Chondrocyte (in vitro differentiated cells): ENCODE measurements around the gene MYRIP. TPM values are rescaled to one million over a fixed set of nuclear protein-coding genes. Genes with fewer than 3 reads are reported as not detected.

ENCODE experiments used
- DNase-seq: peaks from one replicate; pipeline ENCODE4 v3.0.0; 2021; ENCODE audit warnings: mixed read lengths, low spot score
- H3K27ac Mint-ChIP-seq: one replicate; pipeline ENCODE4 v1.8.0; 2021; ENCODE audit warnings: mild to moderate bottlenecking, moderate library complexity, mixed read lengths; ENCODE audit not compliant: unreplicated experiment
- H3K27me3 Mint-ChIP-seq: 2 replicates; pipeline ENCODE4 v1.8.0; 2021; ENCODE audit warnings: low read depth, mixed read lengths
- H3K36me3 Mint-ChIP-seq: 2 replicates; pipeline ENCODE4 v1.8.0; 2021; ENCODE audit warnings: low read depth, mixed read lengths
- H3K4me1 Mint-ChIP-seq: 2 replicates; pipeline ENCODE4 v1.8.0; 2021; ENCODE audit warnings: low read depth, mild to moderate bottlenecking, mixed read lengths
- H3K4me3 Mint-ChIP-seq: one replicate; pipeline ENCODE4 v1.8.0; 2021; ENCODE audit warnings: mild to moderate bottlenecking, moderate library complexity, mixed read lengths; ENCODE audit not compliant: unreplicated experiment
- H3K9me3 Mint-ChIP-seq: 2 replicates; pipeline ENCODE4 v1.8.0; 2021; ENCODE audit warnings: low read depth, mixed read lengths
- total RNA-seq: library from RNA; stranded (reverse); gene quantifications from 3 replicates; pipeline ENCODE4 v1.2.1, GENCODE V29; 2021
- TF ChIP-seq, protein P1 (sequence below): fragments of 200-600 bp; sonication (generic); IDR thresholded peaks from 2 replicates; pipeline ENCODE4 v1.5.0; 2021; ENCODE audit warnings: antibody characterized with exemption, mild to moderate bottlenecking, moderate library complexity

MYRIP gene
- total RNA-seq, 1 donor from 2014 or later = 0.12 TPM

DNA sequence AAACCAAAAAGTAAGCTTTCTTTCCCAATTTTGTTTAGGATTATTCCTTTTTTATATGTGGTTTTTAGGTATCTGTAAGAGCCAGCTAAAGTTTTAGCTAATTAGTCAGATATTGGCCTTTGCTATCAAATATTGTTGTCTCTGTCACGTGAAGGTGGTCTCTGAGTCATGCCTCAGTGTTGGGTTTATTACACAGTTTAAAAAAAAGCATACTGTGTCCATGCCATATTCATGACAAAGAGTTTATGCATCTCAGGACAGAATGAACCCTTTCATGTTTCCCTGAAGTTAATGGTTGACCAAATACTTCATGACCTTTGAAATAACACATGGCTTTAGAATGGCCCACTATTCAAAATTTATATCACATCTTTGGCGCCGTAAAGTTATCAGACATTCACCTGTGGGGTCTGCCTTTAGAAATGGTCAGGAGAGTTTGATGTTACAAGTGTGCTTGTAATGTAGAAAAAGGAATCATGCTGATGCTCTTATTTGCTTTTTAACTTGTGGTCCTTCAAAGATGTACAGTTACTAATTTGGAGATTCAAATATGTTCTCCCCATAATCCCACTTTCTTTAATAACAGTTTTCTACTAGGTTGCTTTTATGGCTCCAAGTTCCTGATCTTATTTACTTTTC lies 101.5 kb downstream of the MYRIP start:
- no peaks in the 10 kb centered on the region for H3K36me3 Mint-ChIP-seq
- peak overlapping the region; percentile 52 for H3K27ac Mint-ChIP-seq
- H3K4me3 Mint-ChIP-seq = no peak overlapping the region
- H3K9me3 Mint-ChIP-seq = no peaks in the 10 kb centered on the region
- TF ChIP-seq, protein P1, sequence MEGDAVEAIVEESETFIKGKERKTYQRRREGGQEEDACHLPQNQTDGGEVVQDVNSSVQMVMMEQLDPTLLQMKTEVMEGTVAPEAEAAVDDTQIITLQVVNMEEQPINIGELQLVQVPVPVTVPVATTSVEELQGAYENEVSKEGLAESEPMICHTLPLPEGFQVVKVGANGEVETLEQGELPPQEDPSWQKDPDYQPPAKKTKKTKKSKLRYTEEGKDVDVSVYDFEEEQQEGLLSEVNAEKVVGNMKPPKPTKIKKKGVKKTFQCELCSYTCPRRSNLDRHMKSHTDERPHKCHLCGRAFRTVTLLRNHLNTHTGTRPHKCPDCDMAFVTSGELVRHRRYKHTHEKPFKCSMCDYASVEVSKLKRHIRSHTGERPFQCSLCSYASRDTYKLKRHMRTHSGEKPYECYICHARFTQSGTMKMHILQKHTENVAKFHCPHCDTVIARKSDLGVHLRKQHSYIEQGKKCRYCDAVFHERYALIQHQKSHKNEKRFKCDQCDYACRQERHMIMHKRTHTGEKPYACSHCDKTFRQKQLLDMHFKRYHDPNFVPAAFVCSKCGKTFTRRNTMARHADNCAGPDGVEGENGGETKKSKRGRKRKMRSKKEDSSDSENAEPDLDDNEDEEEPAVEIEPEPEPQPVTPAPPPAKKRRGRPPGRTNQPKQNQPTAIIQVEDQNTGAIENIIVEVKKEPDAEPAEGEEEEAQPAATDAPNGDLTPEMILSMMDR = no peak
- H3K4me1 Mint-ChIP-seq = peaks cover 17% of the 10 kb centered on the region
- H3K27me3 Mint-ChIP-seq = no peaks in the 10 kb centered on the region
- no peak for DNase-seq

DNA sequence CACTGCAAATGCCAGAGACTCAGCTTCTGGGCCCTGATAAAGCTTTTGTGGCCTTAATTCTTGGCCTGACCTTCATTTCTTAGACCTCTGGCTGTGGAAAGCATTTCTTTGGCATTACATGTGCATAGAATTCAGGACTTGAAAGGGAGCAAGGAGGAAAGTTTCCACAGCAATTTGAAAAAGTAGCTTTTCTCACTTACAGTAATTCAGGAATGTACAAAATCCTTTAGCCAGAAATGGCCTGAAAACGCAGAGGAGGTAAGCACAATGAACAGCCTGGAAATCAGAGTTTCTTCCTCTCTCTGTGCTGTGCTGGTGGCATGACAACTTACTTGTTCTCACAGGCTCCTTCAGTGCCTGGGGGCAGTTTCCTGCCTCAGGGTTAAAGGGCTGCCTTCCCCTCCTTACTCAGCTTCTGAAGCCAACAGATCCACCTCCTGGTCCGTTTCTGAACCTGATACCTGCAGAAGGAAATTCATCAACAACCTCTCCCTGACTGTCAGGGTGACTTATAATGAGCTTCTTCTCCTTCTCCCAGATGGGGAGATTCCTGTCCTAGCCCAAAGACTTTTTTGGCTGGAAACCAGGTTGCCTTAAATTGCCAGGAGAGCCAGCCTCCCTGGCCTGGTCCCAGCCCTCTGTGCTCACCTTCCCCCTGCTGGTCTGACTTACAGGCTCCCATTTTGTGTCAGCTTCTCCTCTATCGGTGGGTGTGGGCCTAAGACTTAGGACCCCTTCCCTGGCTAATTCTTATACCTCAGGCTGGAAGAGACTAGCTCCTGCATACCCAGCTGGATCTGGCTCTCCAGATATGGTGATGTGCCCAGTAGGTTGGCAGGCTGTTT lies 102.3 kb downstream of the MYRIP start:
- Mint-ChIP-seq H3K4me3 (no peak overlapping the region), H3K36me3 (no peaks in the 10 kb centered on the region), H3K4me1 (peaks cover 17% of the 10 kb centered on the region), H3K27me3 (no peaks in the 10 kb centered on the region), H3K9me3 (no peaks in the 10 kb centered on the region), H3K27ac (peak overlapping the region; percentile 77)
- TF ChIP-seq, protein P1 = no peak
- DNase-seq = no peak

DNA sequence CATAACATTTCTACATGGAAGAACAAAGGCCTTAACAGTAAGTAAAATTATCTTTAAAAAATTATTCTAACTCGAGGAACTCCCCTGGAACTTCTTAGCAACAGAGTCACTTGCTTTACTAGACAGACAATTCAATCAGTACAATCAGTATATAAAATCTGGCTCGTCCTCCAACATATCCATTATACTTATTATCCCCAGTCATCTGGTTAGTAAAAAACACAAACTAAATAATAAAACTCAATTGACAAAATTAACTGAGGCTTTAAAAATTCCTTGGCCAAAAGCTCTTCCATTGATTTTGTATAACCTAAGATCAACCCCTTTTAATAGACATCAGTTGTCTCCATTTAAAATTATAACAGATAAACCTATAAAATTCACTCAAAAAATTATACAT lies 105.6 kb downstream of the MYRIP start:
- no peak overlapping the region for H3K27ac Mint-ChIP-seq
- no peaks in the 10 kb centered on the region for H3K9me3 Mint-ChIP-seq
- H3K27me3 Mint-ChIP-seq = no peaks in the 10 kb centered on the region
- peaks cover 17% of the 10 kb centered on the region for H3K4me1 Mint-ChIP-seq
- no peak overlapping the region for H3K4me3 Mint-ChIP-seq
- TF ChIP-seq, protein P1 = no peak
- no peaks in the 10 kb centered on the region for H3K36me3 Mint-ChIP-seq
- DNase-seq = no peak

DNA sequence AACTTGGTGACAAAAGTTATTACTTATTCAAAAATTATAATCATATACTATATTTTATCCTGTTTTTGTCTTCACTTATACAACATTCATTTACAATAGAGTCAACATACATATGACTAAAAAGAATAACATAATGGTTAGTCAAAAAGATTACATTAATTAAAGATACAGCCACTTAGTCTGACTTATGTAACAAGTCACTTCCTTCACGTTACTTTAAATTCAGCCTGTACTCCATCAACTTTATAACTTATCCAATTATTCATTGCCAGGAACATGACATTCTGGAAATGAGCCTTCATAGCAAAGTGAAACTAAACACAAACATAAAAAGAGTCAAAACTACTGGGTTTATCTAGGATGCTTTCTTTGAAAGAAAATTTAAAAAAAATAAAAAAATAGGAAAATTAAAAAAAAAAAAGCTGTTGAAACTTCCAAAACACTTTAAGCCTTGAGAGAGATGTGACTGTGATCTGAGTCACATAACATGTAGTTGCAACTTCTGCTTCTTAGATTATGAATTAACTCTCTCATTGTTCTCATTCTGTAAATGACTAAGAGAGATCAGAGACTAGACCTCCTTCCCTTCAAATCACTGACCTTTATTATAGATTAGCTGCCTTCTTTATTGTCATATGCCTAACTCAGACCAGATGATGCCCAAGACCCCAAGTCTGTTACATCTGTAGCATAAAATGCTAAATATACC lies 107.8 kb downstream of the MYRIP start:
- H3K4me1 Mint-ChIP-seq = peaks cover 2% of the 10 kb centered on the region

More for the DNA sequence above, 107.8 kb downstream of the MYRIP start:
- Mint-ChIP-seq H3K4me3 (no peak overlapping the region), H3K27ac (no peak overlapping the region), H3K9me3 (no peaks in the 10 kb centered on the region), H3K36me3 (no peaks in the 10 kb centered on the region), H3K27me3 (no peaks in the 10 kb centered on the region)
- no peak for DNase-seq
- TF ChIP-seq, protein P1 = no peak
